GM12878 (cell line): ENCODE measurements around the gene TTLL12. TPM values are rescaled to one million over a fixed set of nuclear protein-coding genes. Genes with fewer than 3 reads are reported as not detected.

Experiments used
- ATAC-seq: fragments of 200-7000 bp; cut with Tn5 transposase; 3 replicates; pipeline ENCODE4 v1.9.1; 2020; ENCODE audit warnings: mild to moderate bottlenecking, moderate library complexity
- BruUV-seq: library from RNA; stranded (reverse); fragments of 400-500 nt; replicated peaks from 2 replicates; lab custom pipeline; 2021; lab: Mats Ljungman, UMichigan
- CTCF ChIA-PET: fragments of 300-600 bp; sonication (Branson Sonifier 250); formaldehyde crosslinking; extraction: SDS; loops from one replicate; lab custom pipeline; 2021; ENCODE audit warnings: inconsistent platforms; lab: Yijun Ruan, JAX
- POLR2A ChIA-PET: fragments of 350-600 bp; formaldehyde crosslinking; extraction: SDS; loops from one replicate; lab custom pipeline; 2021; ENCODE audit warnings: inconsistent platforms; lab: Charles Lee
- RAD21 ChIA-PET: fragments of 300-600 bp; sonication (Branson Sonifier 250); formaldehyde crosslinking; loops from one replicate; lab custom pipeline; 2023; ENCODE audit warnings: antibody characterized with exemption; ENCODE audit not compliant: unreplicated experiment; lab: Charles Lee
- SMC1A ChIA-PET: fragments of 300-600 bp; sonication (Branson Sonifier 250); formaldehyde crosslinking; loops from one replicate; lab custom pipeline; 2023; ENCODE audit not compliant: unreplicated experiment, uncharacterized antibody; lab: Charles Lee
- DNase-seq: peaks from one replicate; pipeline ENCODE4 v3.0.0-alpha.2; 2011; ENCODE audit warnings: low read depth, low spot score
- FAIRE-seq: peaks from 3 replicates; lab custom pipeline; 2011; peaks lifted over from hg19 to GRCh38; lab: Jason Lieb, UNC
- H2AFZ ChIP-seq: 2 replicates; pipeline ENCODE4 v1.6.0; 2011; ENCODE audit warnings: low read depth, low read length, control low read depth; ENCODE audit not compliant: control insufficient read depth
- H3K27ac ChIP-seq: 2 replicates; pipeline ENCODE4 v1.5.1; 2011; ENCODE audit warnings: control low read depth; ENCODE audit not compliant: control insufficient read depth, insufficient read depth
- H3K27me3 ChIP-seq, 2 experiments: replicated peaks in 1 of 2; 2 replicates each; pipeline versions ENCODE4 v1.6.0 to v1.6.1; 2011; ENCODE audit warnings: low read length in 1 of 2; ENCODE audit not compliant: control insufficient read depth in 2 of 2, insufficient read depth in 2 of 2
- H3K36me3 ChIP-seq, 2 experiments: 2 replicates each; pipeline ENCODE4 v1.5.1; 2011; ENCODE audit warnings: low read length in 1 of 2; ENCODE audit not compliant: control insufficient read depth in 2 of 2, insufficient read depth in 2 of 2
- H3K4me1 ChIP-seq: 2 replicates; pipeline ENCODE4 v1.6.1; 2011; ENCODE audit warnings: mild to moderate bottlenecking, low read length, moderate library complexity, mixed read lengths; ENCODE audit not compliant: control insufficient read depth, insufficient read depth
- H3K4me2 ChIP-seq: 2 replicates; pipeline ENCODE4 v1.6.0; 2011; ENCODE audit warnings: control low read depth; ENCODE audit not compliant: control insufficient read depth, insufficient read depth
- H3K4me3 ChIP-seq: fragments of 200-600 bp; sonication (generic); 2 replicates; pipeline ENCODE4 v1.5.1; 2016
- H3K79me2 ChIP-seq: 2 replicates; pipeline ENCODE4 v1.6.0; 2011; ENCODE audit warnings: low read length; ENCODE audit not compliant: control insufficient read depth, insufficient read depth
- H3K9ac ChIP-seq: 2 replicates; pipeline ENCODE4 v1.8.0; 2011; ENCODE audit warnings: low read length, control low read depth, mixed read lengths; ENCODE audit not compliant: control insufficient read depth, insufficient read depth
- H3K9me3 ChIP-seq: replicated peaks from 3 replicates; pipeline ENCODE4 v1.5.1; 2011; ENCODE audit warnings: mild to moderate bottlenecking, low read length; ENCODE audit not compliant: control insufficient read depth, insufficient read depth
- H4K20me1 ChIP-seq: 2 replicates; pipeline ENCODE4 v1.6.0; 2011; ENCODE audit not compliant: control insufficient read depth, insufficient read depth
- EGR1 ChIP-seq, 2 experiments: IDR thresholded peaks; 1 replicate in 1 of 2; 2 replicates in 1 of 2; pipeline ENCODE4 v1.6.1; 2011 to 2012; ENCODE audit warnings: low read depth in 2 of 2, low read length in 2 of 2, borderline replicate concordance in 1 of 2, mild to moderate bottlenecking in 1 of 2, moderate library complexity in 1 of 2
- EP300 ChIP-seq, 2 experiments: fragments of 150-350 bp in 1 of 2; IDR thresholded peaks; 2 replicates each; pipeline ENCODE4 v1.6.1; 2011 to 2012; ENCODE audit warnings: low read depth in 2 of 2, low read length in 2 of 2, borderline replicate concordance in 1 of 2, improper control_type of control experiment in 1 of 2, inconsistent platforms in 1 of 2; ENCODE audit not compliant: control insufficient read depth in 1 of 2
- KDM1A ChIP-seq: fragments of 200-600 bp; sonication (generic); IDR thresholded peaks from 2 replicates; pipeline ENCODE4 v1.6.1; 2016; ENCODE audit warnings: borderline replicate concordance
- MXI1 ChIP-seq: fragments of 150-350 bp; IDR thresholded peaks from 2 replicates; pipeline ENCODE4 v1.6.1; 2011; ENCODE audit warnings: low read depth, mild to moderate bottlenecking, inconsistent platforms, low read length, improper control_type of control experiment
- MYC ChIP-seq: IDR thresholded peaks from 2 replicates; pipeline ENCODE4 v1.6.1; 2011; ENCODE audit warnings: mild to moderate bottlenecking, low read length, moderate library complexity, inconsistent platforms; ENCODE audit not compliant: insufficient read depth, insufficient replicate concordance, insufficient read length, severe bottlenecking
- RAD51 ChIP-seq: fragments of 450-650 bp; IDR thresholded peaks from 2 replicates; pipeline ENCODE4 v1.6.1; 2016; ENCODE audit warnings: moderate library complexity, mild to moderate bottlenecking, inconsistent platforms
- WGBS: methylation state at CpG from one replicate; pipeline ENCODE4 v1.1.6; 2016; ENCODE audit warnings: low lambda C conversion rate; ENCODE audit not compliant: insufficient replicate concordance, insufficient coverage; ENCODE audit errors: missing lambda C conversion rate; 5-methylcytosine and 5-hydroxymethylcytosine counted together
- in situ Hi-C: fragments of 300-500 bp; cut with MboI; formaldehyde crosslinking; loops from 9 replicates; pipeline ENCODE4 v1.14.3; 2018; ENCODE audit warnings: mixed read lengths
- intact Hi-C: fragments of 100-400 bp; cut with micrococcal nuclease; formaldehyde crosslinking; loops from one replicate; pipeline ENCODE4 v1.14.2; 2022; ENCODE audit not compliant: unreplicated experiment
- polyA plus RNA-seq, 11 experiments: library from polyadenylated mRNA; depleted of rRNA in 4 of 11; unstranded in 6 of 11; stranded (reverse) in 5 of 11; fragments of >200 nt; fragmentation: Nextera tagmentation in 4 of 11; fragmentation: Illumina TruSeq in 1 of 11; extraction: Ambion mirVana in 4 of 11; extraction: Trizol in 1 of 11; gene quantifications; 1 replicate in 1 of 11; 2 replicates in 10 of 11; pipeline versions ENCODE4 v1.2.1 to v1.2.3, GENCODE V29; 2011 to 2016; ENCODE audit warnings: inconsistent platforms in 2 of 11, missing spikeins in 2 of 11, low read depth in 1 of 11
- total RNA-seq, 4 experiments: library from RNA; depleted of rRNA in 3 of 4; stranded (reverse); fragments of >200 nt in 3 of 4; fragmentation: Illumina TruSeq in 1 of 4; extraction: Trizol in 1 of 4; gene quantifications; 2 replicates each; pipeline versions ENCODE4 v1.2.1 to v1.2.3, GENCODE V29; 2013 to 2021
- TF ChIP-seq, protein P1 (sequence below): fragments of 450-650 bp; IDR thresholded peaks from 2 replicates; pipeline ENCODE4 v1.6.1; 2017; ENCODE audit warnings: low read depth, mild to moderate bottlenecking, moderate library complexity

The TTLL12 gene
- total and polyA plus RNA-seq, 10 of the 15 experiments (the other 5 are each of a cell fraction or from before 2014, with no cell fraction given) = 1.00 to 89.8 (median 38.5) TPM

DNA sequence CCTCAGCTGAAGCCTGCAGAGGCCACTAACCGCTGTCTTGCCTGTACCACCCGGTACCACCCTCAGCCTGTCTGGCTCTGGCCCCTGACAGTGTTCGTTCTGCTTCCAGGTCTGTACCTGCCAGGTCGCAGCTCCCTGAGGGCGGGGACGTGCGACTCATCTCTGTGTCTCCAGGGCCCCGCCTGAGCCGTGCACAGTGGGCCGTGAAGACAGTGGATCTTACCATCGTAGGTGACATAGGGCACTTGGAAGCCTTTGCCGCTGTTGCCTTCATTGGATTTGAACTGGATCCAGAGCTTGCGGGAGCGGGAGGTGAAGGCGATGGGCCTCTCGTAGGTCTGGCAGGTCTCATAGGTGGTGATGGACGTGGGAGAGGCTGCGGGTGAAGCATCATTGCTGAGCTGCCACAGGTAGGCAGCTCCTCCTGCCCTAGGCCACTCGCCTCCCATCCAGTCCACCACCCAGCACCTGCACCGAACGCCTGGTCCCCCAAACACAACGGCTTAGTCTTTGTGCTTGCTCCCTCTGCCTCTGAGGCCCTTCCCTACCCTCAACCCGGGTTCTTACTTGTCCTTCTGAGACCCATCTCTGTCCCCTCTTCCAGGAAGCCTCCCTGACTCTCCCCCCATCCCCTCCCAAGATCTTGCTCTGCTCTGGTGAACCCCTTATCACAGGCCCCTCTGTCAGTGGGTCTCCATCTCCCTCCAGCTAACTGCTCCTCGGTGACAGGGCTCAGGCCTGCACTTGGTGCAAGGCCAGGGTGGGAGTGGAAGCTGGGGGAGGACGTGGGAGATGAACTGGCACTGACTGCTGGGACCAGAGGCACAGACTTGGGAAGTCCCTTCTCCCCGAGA is 21.1 kb upstream of the TTLL12 start:
- Histone ChIP-seq H3K4me2 (no peak overlapping the region), H4K20me1 (no peaks in the 10 kb centered on the region), H3K27me3 (no peaks in the 10 kb centered on the region; a peak in 1 of 4 replicates), H3K9me3 (no peaks in the 10 kb centered on the region), H2AFZ (no peak overlapping the region), H3K4me3 (no peak overlapping the region), H3K79me2 (no peaks in the 10 kb centered on the region), H3K9ac (no peak overlapping the region), H3K36me3 (no peaks in the 10 kb centered on the region), H3K27ac (no peak overlapping the region), H3K4me1 (no peaks in the 10 kb centered on the region)
- POLR2A ChIA-PET = no interaction called here
- in situ Hi-C loops (no loop called here), intact Hi-C loops (no loop called here)
- WGBS = 24% methylated on average over 26 of the region's 26 CpGs
- SMC1A ChIA-PET = no interaction called here
- BruUV-seq = no TSS peak
- FAIRE-seq (no peak), DNase-seq (no peak), ATAC-seq (no peak)
- TF ChIP-seq, protein P1, sequence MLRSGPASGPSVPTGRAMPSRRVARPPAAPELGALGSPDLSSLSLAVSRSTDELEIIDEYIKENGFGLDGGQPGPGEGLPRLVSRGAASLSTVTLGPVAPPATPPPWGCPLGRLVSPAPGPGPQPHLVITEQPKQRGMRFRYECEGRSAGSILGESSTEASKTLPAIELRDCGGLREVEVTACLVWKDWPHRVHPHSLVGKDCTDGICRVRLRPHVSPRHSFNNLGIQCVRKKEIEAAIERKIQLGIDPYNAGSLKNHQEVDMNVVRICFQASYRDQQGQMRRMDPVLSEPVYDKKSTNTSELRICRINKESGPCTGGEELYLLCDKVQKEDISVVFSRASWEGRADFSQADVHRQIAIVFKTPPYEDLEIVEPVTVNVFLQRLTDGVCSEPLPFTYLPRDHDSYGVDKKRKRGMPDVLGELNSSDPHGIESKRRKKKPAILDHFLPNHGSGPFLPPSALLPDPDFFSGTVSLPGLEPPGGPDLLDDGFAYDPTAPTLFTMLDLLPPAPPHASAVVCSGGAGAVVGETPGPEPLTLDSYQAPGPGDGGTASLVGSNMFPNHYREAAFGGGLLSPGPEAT = no peak
- TF ChIP-seq KDM1A (no peak), EP300 (IDR thresholded peaks at IDR 0.05; ENCODE audit: borderline replicate concordance in 1 of 2, control insufficient read depth in 1 of 2, low read depth in 2 of 2, low read length in 2 of 2) (no peak), MXI1 (no peak), EGR1 (IDR thresholded peaks at IDR 0.05; ENCODE audit: borderline replicate concordance in 1 of 2, low read depth in 2 of 2, low read length in 2 of 2) (no peak), MYC (no peak), RAD51 (no peak)
- RAD21 ChIA-PET = no interaction called here
- CTCF ChIA-PET = no interaction called here
